ENCODE data around the gene FRMD4A.

GRCh38 chr10:14116021-14116420 lies 214.7 kb downstream of the FRMD4A start:
- TF ChIP-seq POLR2AphosphoS5 (IDR thresholded peaks at IDR 0.05; ENCODE audit: low read depth, low read length) (no peak), POLR2A (IDR thresholded peaks at IDR 0.05; ENCODE audit: low read depth, low read length) (no peak)

Data from GM12892 (cell line).